GM12878 (cell line): Measurements from ENCODE around the gene THADA. TPM values are rescaled to one million over a fixed set of nuclear protein-coding genes. Genes with fewer than 3 reads are reported as not detected.

Source experiments
- ATAC-seq: fragments of 200-7000 bp; cut with Tn5 transposase; 3 replicates; pipeline ENCODE4 v1.9.1; 2020; ENCODE audit warnings: mild to moderate bottlenecking, moderate library complexity
- BruUV-seq: library from RNA; stranded (reverse); fragments of 400-500 nt; replicated peaks from 2 replicates; lab custom pipeline; 2021; lab: Mats Ljungman, UMichigan
- CTCF ChIA-PET: fragments of 300-600 bp; sonication (Branson Sonifier 250); formaldehyde crosslinking; extraction: SDS; loops from one replicate; lab custom pipeline; 2021; ENCODE audit warnings: inconsistent platforms; lab: Yijun Ruan, JAX
- POLR2A ChIA-PET: fragments of 350-600 bp; formaldehyde crosslinking; extraction: SDS; loops from one replicate; lab custom pipeline; 2021; ENCODE audit warnings: inconsistent platforms; lab: Charles Lee
- RAD21 ChIA-PET: fragments of 300-600 bp; sonication (Branson Sonifier 250); formaldehyde crosslinking; loops from one replicate; lab custom pipeline; 2023; ENCODE audit warnings: antibody characterized with exemption; ENCODE audit not compliant: unreplicated experiment; lab: Charles Lee
- SMC1A ChIA-PET: fragments of 300-600 bp; sonication (Branson Sonifier 250); formaldehyde crosslinking; loops from one replicate; lab custom pipeline; 2023; ENCODE audit not compliant: unreplicated experiment, uncharacterized antibody; lab: Charles Lee
- DNase-seq: peaks from one replicate; pipeline ENCODE4 v3.0.0-alpha.2; 2011; ENCODE audit warnings: low read depth, low spot score
- FAIRE-seq: peaks from 3 replicates; lab custom pipeline; 2011; peaks lifted over from hg19 to GRCh38; lab: Jason Lieb, UNC
- H2AFZ ChIP-seq: 2 replicates; pipeline ENCODE4 v1.6.0; 2011; ENCODE audit warnings: low read depth, low read length, control low read depth; ENCODE audit not compliant: control insufficient read depth
- H3K27ac ChIP-seq: 2 replicates; pipeline ENCODE4 v1.5.1; 2011; ENCODE audit warnings: control low read depth; ENCODE audit not compliant: control insufficient read depth, insufficient read depth
- H3K27me3 ChIP-seq, 2 experiments: replicated peaks in 1 of 2; 2 replicates each; pipeline versions ENCODE4 v1.6.0 to v1.6.1; 2011; ENCODE audit warnings: low read length in 1 of 2; ENCODE audit not compliant: control insufficient read depth in 2 of 2, insufficient read depth in 2 of 2
- H3K36me3 ChIP-seq, 2 experiments: 2 replicates each; pipeline ENCODE4 v1.5.1; 2011; ENCODE audit warnings: low read length in 1 of 2; ENCODE audit not compliant: control insufficient read depth in 2 of 2, insufficient read depth in 2 of 2
- H3K4me1 ChIP-seq: 2 replicates; pipeline ENCODE4 v1.6.1; 2011; ENCODE audit warnings: mild to moderate bottlenecking, low read length, moderate library complexity, mixed read lengths; ENCODE audit not compliant: control insufficient read depth, insufficient read depth
- H3K4me2 ChIP-seq: 2 replicates; pipeline ENCODE4 v1.6.0; 2011; ENCODE audit warnings: control low read depth; ENCODE audit not compliant: control insufficient read depth, insufficient read depth
- H3K4me3 ChIP-seq: fragments of 200-600 bp; sonication (generic); 2 replicates; pipeline ENCODE4 v1.5.1; 2016
- H3K79me2 ChIP-seq: 2 replicates; pipeline ENCODE4 v1.6.0; 2011; ENCODE audit warnings: low read length; ENCODE audit not compliant: control insufficient read depth, insufficient read depth
- H3K9ac ChIP-seq: 2 replicates; pipeline ENCODE4 v1.8.0; 2011; ENCODE audit warnings: low read length, control low read depth, mixed read lengths; ENCODE audit not compliant: control insufficient read depth, insufficient read depth
- H3K9me3 ChIP-seq: replicated peaks from 3 replicates; pipeline ENCODE4 v1.5.1; 2011; ENCODE audit warnings: mild to moderate bottlenecking, low read length; ENCODE audit not compliant: control insufficient read depth, insufficient read depth
- H4K20me1 ChIP-seq: 2 replicates; pipeline ENCODE4 v1.6.0; 2011; ENCODE audit not compliant: control insufficient read depth, insufficient read depth
- BACH1 ChIP-seq: fragments of 450-650 bp; IDR thresholded peaks from 2 replicates; pipeline ENCODE4 v1.6.1; 2017; ENCODE audit warnings: mild to moderate bottlenecking, borderline replicate concordance
- CBFB ChIP-seq: IDR thresholded peaks from 2 replicates; pipeline ENCODE4 v1.6.1; 2016; ENCODE audit warnings: antibody characterized with exemption, low read depth
- CBX3 ChIP-seq: fragments of 200-600 bp; sonication (generic); IDR thresholded peaks from 2 replicates; pipeline ENCODE4 v1.6.1; 2016; ENCODE audit warnings: low read depth, borderline replicate concordance
- CHD2 ChIP-seq: IDR thresholded peaks from 2 replicates; pipeline ENCODE4 v1.6.1; 2011; ENCODE audit warnings: low read depth, low read length, improper control_type of control experiment, borderline replicate concordance
- MEF2A ChIP-seq: IDR thresholded peaks from 2 replicates; pipeline ENCODE4 v1.6.1; 2011; ENCODE audit warnings: low read depth, mild to moderate bottlenecking, low read length, moderate library complexity; ENCODE audit not compliant: insufficient read depth
- MYC ChIP-seq: IDR thresholded peaks from 2 replicates; pipeline ENCODE4 v1.6.1; 2011; ENCODE audit warnings: mild to moderate bottlenecking, low read length, moderate library complexity, inconsistent platforms; ENCODE audit not compliant: insufficient read depth, insufficient replicate concordance, insufficient read length, severe bottlenecking
- SIN3A ChIP-seq: IDR thresholded peaks from 2 replicates; pipeline ENCODE4 v1.6.1; 2012; ENCODE audit warnings: low read depth, low read length, improper control_type of control experiment
- SUPT20H ChIP-seq: IDR thresholded peaks from 2 replicates; pipeline ENCODE4 v1.6.1; 2011; ENCODE audit warnings: low read depth, mild to moderate bottlenecking, low read length, moderate library complexity, borderline replicate concordance; ENCODE audit not compliant: control insufficient read depth
- ZZZ3 ChIP-seq: IDR thresholded peaks from 2 replicates; pipeline ENCODE4 v1.6.1; 2011; ENCODE audit warnings: low read depth; ENCODE audit not compliant: control insufficient read depth, insufficient read length
- WGBS: methylation state at CpG from one replicate; pipeline ENCODE4 v1.1.6; 2016; ENCODE audit warnings: low lambda C conversion rate; ENCODE audit not compliant: insufficient replicate concordance, insufficient coverage; ENCODE audit errors: missing lambda C conversion rate; 5-methylcytosine and 5-hydroxymethylcytosine counted together
- in situ Hi-C: fragments of 300-500 bp; cut with MboI; formaldehyde crosslinking; loops from 9 replicates; pipeline ENCODE4 v1.14.3; 2018; ENCODE audit warnings: mixed read lengths
- intact Hi-C: fragments of 100-400 bp; cut with micrococcal nuclease; formaldehyde crosslinking; loops from one replicate; pipeline ENCODE4 v1.14.2; 2022; ENCODE audit not compliant: unreplicated experiment
- polyA plus RNA-seq, 11 experiments: library from polyadenylated mRNA; depleted of rRNA in 4 of 11; unstranded in 6 of 11; stranded (reverse) in 5 of 11; fragments of >200 nt; fragmentation: Nextera tagmentation in 4 of 11; fragmentation: Illumina TruSeq in 1 of 11; extraction: Ambion mirVana in 4 of 11; extraction: Trizol in 1 of 11; gene quantifications; 1 replicate in 1 of 11; 2 replicates in 10 of 11; pipeline versions ENCODE4 v1.2.1 to v1.2.3, GENCODE V29; 2011 to 2016; ENCODE audit warnings: inconsistent platforms in 2 of 11, missing spikeins in 2 of 11, low read depth in 1 of 11
- total RNA-seq, 4 experiments: library from RNA; depleted of rRNA in 3 of 4; stranded (reverse); fragments of >200 nt in 3 of 4; fragmentation: Illumina TruSeq in 1 of 4; extraction: Trizol in 1 of 4; gene quantifications; 2 replicates each; pipeline versions ENCODE4 v1.2.1 to v1.2.3, GENCODE V29; 2013 to 2021
- TF ChIP-seq, protein P1 (sequence below): fragments of 450-650 bp; formaldehyde crosslinking; IDR thresholded peaks from 2 replicates; pipeline ENCODE4 v1.4.0; 2022; ENCODE audit warnings: mild to moderate bottlenecking, moderate library complexity

Gene THADA
- total and polyA plus RNA-seq, 10 of the 15 experiments (the other 5 are each of a cell fraction or from before 2014, with no cell fraction given): 14.6 to 33.2 (median 23.2) TPM

- POLR2A ChIA-PET: no interaction called here
- H3K9me3 ChIP-seq: no peaks in the 10 kb centered on the region
- in situ Hi-C loops: no loop called here
- intact Hi-C loops: no loop called here
- H3K4me2 ChIP-seq: no peak overlapping the region
- WGBS: 98% methylated on average over 7 of the region's 7 CpGs
- no peak for ATAC-seq
- no peaks in the 10 kb centered on the region; a peak in 2 of 4 replicates for H3K36me3 ChIP-seq
- RAD21 ChIA-PET: interaction anchor here (1.2 kb wide), 1 partner anchor 236 kb away, joined by 5 read pairs; no protein-coding TSS in a partner anchor
- no peaks in the 10 kb centered on the region for H4K20me1 ChIP-seq
- H3K79me2 ChIP-seq: no peaks in the 10 kb centered on the region
- TF ChIP-seq, protein P1, sequence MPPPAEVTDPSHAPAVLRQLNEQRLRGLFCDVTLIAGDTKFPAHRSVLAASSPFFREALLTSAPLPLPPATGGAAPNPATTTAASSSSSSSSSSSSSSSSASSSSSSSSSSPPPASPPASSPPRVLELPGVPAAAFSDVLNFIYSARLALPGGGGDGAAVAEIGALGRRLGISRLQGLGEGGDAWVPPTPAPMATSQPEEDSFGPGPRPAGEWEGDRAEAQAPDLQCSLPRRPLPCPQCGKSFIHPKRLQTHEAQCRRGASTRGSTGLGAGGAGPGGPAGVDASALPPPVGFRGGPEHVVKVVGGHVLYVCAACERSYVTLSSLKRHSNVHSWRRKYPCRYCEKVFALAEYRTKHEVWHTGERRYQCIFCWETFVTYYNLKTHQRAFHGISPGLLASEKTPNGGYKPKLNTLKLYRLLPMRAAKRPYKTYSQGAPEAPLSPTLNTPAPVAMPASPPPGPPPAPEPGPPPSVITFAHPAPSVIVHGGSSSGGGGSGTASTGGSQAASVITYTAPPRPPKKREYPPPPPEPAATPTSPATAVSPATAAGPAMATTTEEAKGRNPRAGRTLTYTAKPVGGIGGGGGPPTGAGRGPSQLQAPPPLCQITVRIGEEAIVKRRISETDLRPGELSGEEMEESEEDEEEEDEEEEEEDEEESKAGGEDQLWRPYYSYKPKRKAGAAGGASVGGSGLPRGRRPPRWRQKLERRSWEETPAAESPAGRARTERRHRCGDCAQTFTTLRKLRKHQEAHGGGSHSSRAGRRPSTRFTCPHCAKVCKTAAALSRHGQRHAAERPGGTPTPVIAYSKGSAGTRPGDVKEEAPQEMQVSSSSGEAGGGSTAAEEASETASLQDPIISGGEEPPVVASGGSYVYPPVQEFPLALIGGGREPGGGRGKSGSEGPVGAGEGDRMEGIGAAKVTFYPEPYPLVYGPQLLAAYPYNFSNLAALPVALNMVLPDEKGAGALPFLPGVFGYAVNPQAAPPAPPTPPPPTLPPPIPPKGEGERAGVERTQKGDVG (CRISPR knock-in tag): no peak
- no peak for TF ChIP-seq CBX3
- no peak for TF ChIP-seq BACH1
- no peak for TF ChIP-seq ZZZ3
- no peak for TF ChIP-seq CBFB
- no peak for TF ChIP-seq MYC
- no peak for TF ChIP-seq CHD2
- TF ChIP-seq SUPT20H: no peak
- no peak for TF ChIP-seq MEF2A
- no peak for TF ChIP-seq SIN3A
- H3K27ac ChIP-seq: no peak overlapping the region
- FAIRE-seq: no peak
- no peaks in the 10 kb centered on the region for H3K4me1 ChIP-seq
- no peak overlapping the region for H3K9ac ChIP-seq
- no peaks in the 10 kb centered on the region for H3K27me3 ChIP-seq
- no TSS peak for BruUV-seq
- H2AFZ ChIP-seq: no peak overlapping the region
- H3K4me3 ChIP-seq: no peak overlapping the region
- SMC1A ChIA-PET: interaction anchor here (1.6 kb wide), 1 partner anchor 20 kb away, joined by 3 read pairs; no protein-coding TSS in a partner anchor
- no peak for DNase-seq
- CTCF ChIA-PET: no interaction called here
Observed at GRCh38 chr2:43248621-43249020, 347.2 kb downstream of the THADA start.
